Caco-2 (cell line): ENCODE data around the gene MCUB. TPM values are rescaled to one million over a fixed set of nuclear protein-coding genes. Genes with fewer than 3 reads are reported as not detected.

Experiments used
- BruUV-seq: library from RNA; stranded (reverse); fragments of 400-500 nt; replicated peaks from 2 replicates; lab custom pipeline; 2021; lab: Mats Ljungman, UMichigan
- CTCF ChIA-PET: fragments of 300-600 bp; sonication (Branson Sonifier 250); formaldehyde crosslinking; loops from one replicate; lab custom pipeline; 2022; ENCODE audit warnings: antibody characterized with exemption; lab: Charles Lee
- POLR2A ChIA-PET: fragments of 300-600 bp; sonication (Branson Sonifier 250); formaldehyde crosslinking; loops from one replicate; lab custom pipeline; 2022; ENCODE audit warnings: antibody characterized with exemption; lab: Charles Lee
- DNase-seq, 2 experiments: peaks; one replicate each; pipeline versions ENCODE4 v3.0.0 to v3.0.0-alpha.2; 2020 to 2022
- H3K27me3 ChIP-seq: replicated peaks from 2 replicates; pipeline ENCODE4 v1.6.0; 2011; ENCODE audit warnings: low read length; ENCODE audit not compliant: control insufficient read depth, insufficient read depth
- H3K36me3 ChIP-seq: 2 replicates; pipeline ENCODE4 v1.5.1; 2011; ENCODE audit warnings: low read length; ENCODE audit not compliant: control insufficient read depth, insufficient read depth
- H3K4me1 ChIP-seq: fragments of 250-450 bp; sonication (Bioruptor Pico); 2 replicates; pipeline ENCODE4 v1.5.1; 2020; ENCODE audit warnings: mild to moderate bottlenecking
- H3K4me3 ChIP-seq: 2 replicates; pipeline ENCODE4 v1.5.1; 2011; ENCODE audit warnings: low read depth, mild to moderate bottlenecking, control low read depth, low read length
- H3K9me3 ChIP-seq: fragments of 250-450 bp; sonication (Bioruptor Pico); 2 replicates; pipeline ENCODE4 v1.5.1; 2020; ENCODE audit warnings: mild to moderate bottlenecking, moderate library complexity
- H3K27ac Mint-ChIP-seq: one replicate; pipeline ENCODE4 v1.8.0; 2022; ENCODE audit warnings: mixed read lengths; ENCODE audit not compliant: unreplicated experiment
- H3K27me3 Mint-ChIP-seq: one replicate; pipeline ENCODE4 v1.8.0; 2022; ENCODE audit warnings: mixed read lengths; ENCODE audit not compliant: insufficient read depth, unreplicated experiment
- H3K36me3 Mint-ChIP-seq: one replicate; pipeline ENCODE4 v1.8.0; 2022; ENCODE audit warnings: mild to moderate bottlenecking, mixed read lengths; ENCODE audit not compliant: insufficient read depth, unreplicated experiment
- H3K4me1 Mint-ChIP-seq: one replicate; pipeline ENCODE4 v1.8.0; 2022; ENCODE audit warnings: low read depth, mixed read lengths; ENCODE audit not compliant: unreplicated experiment
- H3K4me3 Mint-ChIP-seq: one replicate; pipeline ENCODE4 v1.8.0; 2022; ENCODE audit warnings: mild to moderate bottlenecking, moderate library complexity, mixed read lengths; ENCODE audit not compliant: unreplicated experiment
- H3K9me3 Mint-ChIP-seq: one replicate; pipeline ENCODE4 v1.8.0; 2022; ENCODE audit warnings: mixed read lengths; ENCODE audit not compliant: unreplicated experiment
- CTCF ChIP-seq, 2 experiments: fragments of 200-600 bp in 1 of 2; IDR thresholded peaks; 1 replicate in 1 of 2; 2 replicates in 1 of 2; pipeline versions ENCODE4 v1.5.1 to v1.8.0; 2011 to 2022; ENCODE audit warnings: antibody characterized with exemption in 1 of 2, control low read depth in 1 of 2, inconsistent platforms in 1 of 2, low read depth in 1 of 2, low read length in 1 of 2, mild to moderate bottlenecking in 1 of 2, moderate library complexity in 1 of 2; ENCODE audit not compliant: insufficient read depth in 1 of 2, severe bottlenecking in 1 of 2, unreplicated experiment in 1 of 2
- intact Hi-C: fragments of 100-400 bp; cut with micrococcal nuclease; formaldehyde crosslinking; loops from one replicate; pipeline ENCODE4 v1.10.0; 2022; ENCODE audit not compliant: unreplicated experiment
- total RNA-seq: library from RNA; stranded (reverse); gene quantifications from 2 replicates; pipeline ENCODE4 v1.2.3, GENCODE V29; 2022

The MCUB gene
- total RNA-seq, 1 experiment from 2014 or later: 3.6 TPM

GRCh38 chr4:109589119-109589518, 29.1 kb downstream of the MCUB start:
- ChIA-PET CTCF (no interaction called here), POLR2A (no interaction called here)
- Mint-ChIP-seq H3K27ac (no peak overlapping the region), H3K27me3 (peaks cover 5% of the 10 kb centered on the region), H3K4me1 (no peaks in the 10 kb centered on the region), H3K4me3 (no peak overlapping the region), H3K9me3 (no peaks in the 10 kb centered on the region), H3K36me3 (no peaks in the 10 kb centered on the region)
- H3K4me1 ChIP-seq: peaks cover 9% of the 10 kb centered on the region; the same call in 1 of the 2 replicates
- no peaks in the 10 kb centered on the region for H3K36me3 ChIP-seq
- no peaks in the 10 kb centered on the region for H3K27me3 ChIP-seq
- no peaks in the 10 kb centered on the region for H3K9me3 ChIP-seq
- no peak for TF ChIP-seq CTCF (IDR thresholded peaks at IDR 0.05; ENCODE audit: insufficient read depth in 1 of 2, low read depth in 1 of 2, low read length in 1 of 2, severe bottlenecking in 1 of 2, unreplicated experiment in 1 of 2)
- H3K4me3 ChIP-seq: no peak overlapping the region
- intact Hi-C loops: no loop called here
- DNase-seq: no peak
- BruUV-seq: no TSS peak

GRCh38 chr4:109589605-109590004, 29.6 kb downstream of the MCUB start:
- no TSS peak for BruUV-seq
- TF ChIP-seq CTCF (IDR thresholded peaks at IDR 0.05; ENCODE audit: insufficient read depth in 1 of 2, low read depth in 1 of 2, low read length in 1 of 2, severe bottlenecking in 1 of 2, unreplicated experiment in 1 of 2): no peak
- no peaks in the 10 kb centered on the region for H3K36me3 Mint-ChIP-seq
- no peaks in the 10 kb centered on the region for H3K4me1 Mint-ChIP-seq
- no peak overlapping the region for H3K27ac Mint-ChIP-seq
- ChIA-PET POLR2A (no interaction called here), CTCF (no interaction called here)
- no peak for DNase-seq
- H3K36me3 ChIP-seq: no peaks in the 10 kb centered on the region
- no peak overlapping the region for H3K4me3 Mint-ChIP-seq
- peaks cover 9% of the 10 kb centered on the region; the same call in 1 of the 2 replicates for H3K4me1 ChIP-seq
- no peaks in the 10 kb centered on the region for H3K9me3 Mint-ChIP-seq
- H3K27me3 Mint-ChIP-seq: no peaks in the 10 kb centered on the region
- H3K27me3 ChIP-seq: no peaks in the 10 kb centered on the region
- H3K9me3 ChIP-seq: no peaks in the 10 kb centered on the region
- no peak overlapping the region for H3K4me3 ChIP-seq
- intact Hi-C loops: no loop called here

GRCh38 chr4:109590905-109591304, 30.9 kb downstream of the MCUB start:
- no peaks in the 10 kb centered on the region for H3K9me3 ChIP-seq
- H3K36me3 ChIP-seq: no peaks in the 10 kb centered on the region
- ChIA-PET POLR2A (no interaction called here), CTCF (no interaction called here)
- peaks cover 9% of the 10 kb centered on the region; the same call in 1 of the 2 replicates for H3K4me1 ChIP-seq
- DNase-seq: no peak
- H3K36me3 Mint-ChIP-seq: no peaks in the 10 kb centered on the region
- H3K9me3 Mint-ChIP-seq: no peaks in the 10 kb centered on the region
- TF ChIP-seq CTCF (IDR thresholded peaks at IDR 0.05; ENCODE audit: insufficient read depth in 1 of 2, low read depth in 1 of 2, low read length in 1 of 2, severe bottlenecking in 1 of 2, unreplicated experiment in 1 of 2): no peak
- H3K27me3 Mint-ChIP-seq: no peaks in the 10 kb centered on the region
- H3K4me1 Mint-ChIP-seq: no peaks in the 10 kb centered on the region
- H3K4me3 Mint-ChIP-seq: no peak overlapping the region
- intact Hi-C loops: no loop called here
- H3K4me3 ChIP-seq: no peak overlapping the region
- H3K27me3 ChIP-seq: no peaks in the 10 kb centered on the region
- no TSS peak for BruUV-seq
- H3K27ac Mint-ChIP-seq: no peak overlapping the region
